Esophagus squamous epithelium (tissue), 4 donors: ENCODE data around the gene BACH2.
"Not testable (repeated sequence)": the region's sequence is repeated elsewhere in the genome, so short reads cannot be mapped to it uniquely, and the experiment has no call there.

ENCODE experiments used
- POLR2A ChIP-seq, 4 donors: fragments of 450-650 bp; IDR thresholded peaks; one replicate each; pipeline ENCODE4 v1.6.1; 2017; ENCODE audit warnings: antibody characterized with exemption in 4 of 4, mild to moderate bottlenecking in 4 of 4, moderate library complexity in 3 of 4
- TF ChIP-seq, protein P1 (sequence below), 6 experiments: fragments of 450-650 bp in 4 of 6; fragments of 200-600 bp in 2 of 6; sonication (generic) in 2 of 6; IDR thresholded peaks; one replicate each; pipeline ENCODE4 v1.5.1; 2016 to 2019; ENCODE audit warnings: antibody characterized with exemption in 6 of 6, mild to moderate bottlenecking in 4 of 6, moderate library complexity in 4 of 6

DNA sequence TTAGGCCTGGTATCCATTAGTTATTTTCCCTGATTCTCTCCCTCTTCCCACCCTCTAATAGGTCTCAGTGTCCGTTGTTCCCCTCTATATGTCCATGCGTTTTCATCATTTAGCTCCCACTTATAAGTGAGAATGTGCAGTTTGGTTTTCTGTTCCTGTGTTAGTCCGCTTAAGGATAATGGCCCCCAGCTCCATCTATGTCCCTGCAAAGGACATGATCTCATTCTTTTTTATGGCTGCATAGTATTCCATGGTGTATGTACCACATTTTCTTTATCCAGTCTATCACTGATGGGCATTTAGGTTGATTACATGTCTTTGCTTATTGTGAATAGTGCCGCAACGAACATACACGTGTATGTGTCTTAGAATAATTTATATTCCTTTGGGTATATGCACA lies 14.4 kb downstream of the BACH2 start:
- TF ChIP-seq, protein P1, sequence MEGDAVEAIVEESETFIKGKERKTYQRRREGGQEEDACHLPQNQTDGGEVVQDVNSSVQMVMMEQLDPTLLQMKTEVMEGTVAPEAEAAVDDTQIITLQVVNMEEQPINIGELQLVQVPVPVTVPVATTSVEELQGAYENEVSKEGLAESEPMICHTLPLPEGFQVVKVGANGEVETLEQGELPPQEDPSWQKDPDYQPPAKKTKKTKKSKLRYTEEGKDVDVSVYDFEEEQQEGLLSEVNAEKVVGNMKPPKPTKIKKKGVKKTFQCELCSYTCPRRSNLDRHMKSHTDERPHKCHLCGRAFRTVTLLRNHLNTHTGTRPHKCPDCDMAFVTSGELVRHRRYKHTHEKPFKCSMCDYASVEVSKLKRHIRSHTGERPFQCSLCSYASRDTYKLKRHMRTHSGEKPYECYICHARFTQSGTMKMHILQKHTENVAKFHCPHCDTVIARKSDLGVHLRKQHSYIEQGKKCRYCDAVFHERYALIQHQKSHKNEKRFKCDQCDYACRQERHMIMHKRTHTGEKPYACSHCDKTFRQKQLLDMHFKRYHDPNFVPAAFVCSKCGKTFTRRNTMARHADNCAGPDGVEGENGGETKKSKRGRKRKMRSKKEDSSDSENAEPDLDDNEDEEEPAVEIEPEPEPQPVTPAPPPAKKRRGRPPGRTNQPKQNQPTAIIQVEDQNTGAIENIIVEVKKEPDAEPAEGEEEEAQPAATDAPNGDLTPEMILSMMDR (IDR thresholded peaks at IDR 0.05) = not testable (repeated sequence)
- TF ChIP-seq POLR2A (IDR thresholded peaks at IDR 0.05) = not testable (repeated sequence)
